ENCODE data around the gene PADI1.
"Not testable (repeated sequence)": the region's sequence is repeated elsewhere in the genome, so short reads cannot be mapped to it uniquely, and the experiment has no call there.

DNA sequence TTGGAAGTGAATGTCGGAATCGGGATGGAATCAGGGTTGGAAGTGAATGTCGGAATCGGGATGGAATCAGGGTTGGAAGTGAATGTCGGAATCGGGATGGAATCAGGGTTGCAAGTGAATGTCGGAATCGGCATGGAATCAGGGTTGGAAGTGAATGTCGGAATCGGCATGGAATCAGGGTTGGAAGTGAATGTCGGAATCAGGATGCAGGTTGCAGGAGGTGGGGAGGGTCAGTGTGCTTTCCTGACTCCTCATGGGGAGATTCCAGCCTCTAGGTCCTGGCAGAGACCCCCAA, 36.8 kb downstream of the PADI1 start:
- TF ChIP-seq, protein P1, sequence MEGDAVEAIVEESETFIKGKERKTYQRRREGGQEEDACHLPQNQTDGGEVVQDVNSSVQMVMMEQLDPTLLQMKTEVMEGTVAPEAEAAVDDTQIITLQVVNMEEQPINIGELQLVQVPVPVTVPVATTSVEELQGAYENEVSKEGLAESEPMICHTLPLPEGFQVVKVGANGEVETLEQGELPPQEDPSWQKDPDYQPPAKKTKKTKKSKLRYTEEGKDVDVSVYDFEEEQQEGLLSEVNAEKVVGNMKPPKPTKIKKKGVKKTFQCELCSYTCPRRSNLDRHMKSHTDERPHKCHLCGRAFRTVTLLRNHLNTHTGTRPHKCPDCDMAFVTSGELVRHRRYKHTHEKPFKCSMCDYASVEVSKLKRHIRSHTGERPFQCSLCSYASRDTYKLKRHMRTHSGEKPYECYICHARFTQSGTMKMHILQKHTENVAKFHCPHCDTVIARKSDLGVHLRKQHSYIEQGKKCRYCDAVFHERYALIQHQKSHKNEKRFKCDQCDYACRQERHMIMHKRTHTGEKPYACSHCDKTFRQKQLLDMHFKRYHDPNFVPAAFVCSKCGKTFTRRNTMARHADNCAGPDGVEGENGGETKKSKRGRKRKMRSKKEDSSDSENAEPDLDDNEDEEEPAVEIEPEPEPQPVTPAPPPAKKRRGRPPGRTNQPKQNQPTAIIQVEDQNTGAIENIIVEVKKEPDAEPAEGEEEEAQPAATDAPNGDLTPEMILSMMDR (IDR thresholded peaks at IDR 0.05; ENCODE audit: insufficient read depth, low read length, poor library complexity, severe bottlenecking) = not testable (repeated sequence)
- TF ChIP-seq EZH2phosphoT487 (conservative IDR thresholded peaks at IDR 0.05; ENCODE audit: low read length) = not testable (repeated sequence)

All from SU-DHL-6 (cell line).